GF-D8 (cell line): ENCODE measurements around the gene SLC5A5.
"Not testable (repeated sequence)": the region's sequence is repeated elsewhere in the genome, so short reads cannot be mapped to it uniquely, and the experiment has no call there.

ENCODE experiments used
- DNase-seq: peaks from one replicate; lab custom pipeline; 2025; lab: John Stamatoyannopoulos, UW

SLC5A5 gene

GRCh38 chr19:17919122-17919521 is 47.4 kb downstream of the SLC5A5 start:
- DNase-seq, result not testable (repeated sequence)

GRCh38 chr19:17920527-17920926 is 48.8 kb downstream of the SLC5A5 start:
- DNase-seq, result no peak

GRCh38 chr19:17922138-17922537 is 50.4 kb downstream of the SLC5A5 start:
- no peak for DNase-seq

GRCh38 chr19:17926044-17926443 is 54.3 kb downstream of the SLC5A5 start:
- DNase-seq, result no peak

- no peak for DNase-seq
Observed at GRCh38 chr19:17929056-17929455, 57.3 kb downstream of the SLC5A5 start.

GRCh38 chr19:17931532-17932191 is 59.9 kb downstream of the SLC5A5 start:
- no peak for DNase-seq

- DNase-seq, result peak; percentile 83
Observed at GRCh38 chr19:17932485-17933338, 61.0 kb downstream of the SLC5A5 start, which contains the start of gene CCDC124. CCDC124 (plus strand) TSS chr19:17933015; CDS start chr19:17936421, 3,406 bp downstream.

GRCh38 chr19:17933414-17934129 is 61.8 kb downstream of the SLC5A5 start:
- no peak for DNase-seq

GRCh38 chr19:17936379-17936778 is 64.6 kb downstream of the SLC5A5 start:
- no peak for DNase-seq

GRCh38 chr19:17937371-17937900 is 65.7 kb downstream of the SLC5A5 start:
- DNase-seq, result no peak

- peak; percentile 20 for DNase-seq
Observed at GRCh38 chr19:17938092-17938845, 66.5 kb downstream of the SLC5A5 start.

GRCh38 chr19:17942181-17942580 is 70.4 kb downstream of the SLC5A5 start:
- no peak for DNase-seq

GRCh38 chr19:17942582-17943273 is 71.0 kb downstream of the SLC5A5 start:
- DNase-seq, result no peak

- DNase-seq, result no peak
Observed at GRCh38 chr19:17943274-17944221, 71.8 kb downstream of the SLC5A5 start.

- DNase-seq, result no peak
Observed at GRCh38 chr19:17944301-17944700, 72.6 kb downstream of the SLC5A5 start.
